ENCODE measurements around the gene GRIN3B. TPM values are rescaled to one million over a fixed set of nuclear protein-coding genes. Genes with fewer than 3 reads are reported as not detected.
A peak's percentile ranks its signal among the peaks of the same experiment; 100 is the strongest.

The GRIN3B gene
- total RNA-seq, 4 donors from 2014 or later: not detected

- intact Hi-C loops (cut with DNase I; ENCODE audit: low total_unique reads): loop anchor here (10.0 kb wide), 1 partner anchor 126 kb away; the partner anchor contains the start of genes CFD and ELANE
- DNase-seq (ENCODE audit: low spot score in 2 of 2): no peak
- 34 to 42% methylated on average over 24 of the region's 32 CpGs for WGBS, 2 donors
- TF ChIP-seq CTCF (IDR thresholded peaks at IDR 0.05) (no peak), POLR2A (IDR thresholded peaks at IDR 0.05) (no peak)
- no peak overlapping the region for H3K4me3 ChIP-seq (ENCODE audit: low read depth, poor library complexity, severe bottlenecking)
Measured at GRCh38 chr19:980133-980998, 19.9 kb upstream of the GRIN3B start.

- intact Hi-C loops (cut with DNase I; ENCODE audit: low total_unique reads): loop anchor here (1.0 to 10.0 kb wide), 2 partner anchors 61 to 128 kb away; partner anchors contain the start of genes CFD and ELANE
- WGBS, 2 donors: 0 to 1% methylated on average over 43 to 46 of the region's 46 CpGs
- DNase-seq (ENCODE audit: low spot score in 2 of 2): peak in 1 of 2 donors; percentile 95
- no peak for TF ChIP-seq CTCF (IDR thresholded peaks at IDR 0.05)
- TF ChIP-seq POLR2A (IDR thresholded peaks at IDR 0.05): no peak
- H3K4me3 ChIP-seq (ENCODE audit: low read depth, poor library complexity, severe bottlenecking): no peak overlapping the region
Measured at GRCh38 chr19:982567-983170, 17.6 kb upstream of the GRIN3B start.

GRCh38 chr19:984165-984967, 15.9 kb upstream of the GRIN3B start, which contains the start of gene WDR18:
Gene WDR18 (plus strand): TSS chr19:984345. CDS start chr19:984354, 9 bp downstream.
- 0 to 1% methylated on average over 28 to 29 of the region's 78 CpGs for WGBS, 2 donors
- peak within 1 kb of the TSS; percentile 97 for H3K4me3 ChIP-seq (ENCODE audit: low read depth, poor library complexity, severe bottlenecking)
- peak; percentile 87 to 98 for DNase-seq (ENCODE audit: low spot score in 2 of 2)
- TF ChIP-seq CTCF (IDR thresholded peaks at IDR 0.05) (no peak), POLR2A (IDR thresholded peaks at IDR 0.05) (no peak)
- intact Hi-C loops (cut with DNase I; ENCODE audit: low total_unique reads): loop anchor here (10.0 kb wide), 1 partner anchor 130 kb away; the partner anchor contains the start of genes CFD and ELANE

- 97 to 100% methylated on average over 3 to 12 of the region's 14 CpGs for WGBS, 2 donors
- intact Hi-C loops (cut with DNase I; ENCODE audit: low total_unique reads): loop anchor here (10.0 kb wide), 1 partner anchor 131 kb away; the partner anchor contains the start of genes CFD and ELANE
Measured at GRCh38 chr19:986083-986482, 14.1 kb upstream of the GRIN3B start.

More at GRCh38 chr19:986083-986482, 14.1 kb upstream of the GRIN3B start:
- no peak for DNase-seq (ENCODE audit: low spot score in 2 of 2)
- TF ChIP-seq POLR2A (IDR thresholded peaks at IDR 0.05): no peak
- no peak for TF ChIP-seq CTCF (IDR thresholded peaks at IDR 0.05)
- no peak overlapping the region for H3K4me3 ChIP-seq (ENCODE audit: low read depth, poor library complexity, severe bottlenecking)

All from lower leg skin (tissue), 4 donors.